Subcutaneous adipose tissue (tissue), 4 donors: Measurements from ENCODE around the gene TET2. TPM values are rescaled to one million over a fixed set of nuclear protein-coding genes. Genes with fewer than 3 reads are reported as not detected.

Experiments
- total RNA-seq, 4 donors: library from RNA; depleted of rRNA; stranded (reverse); fragments of >200 nt; gene quantifications; one replicate each; pipeline ENCODE4 v1.1.0, GENCODE V29; 2016
- TF ChIP-seq, protein P1 (sequence below): fragments of 450-650 bp; IDR thresholded peaks from one replicate; pipeline ENCODE4 v1.5.1; 2016; ENCODE audit warnings: low read depth, mild to moderate bottlenecking, control low read depth, antibody characterized with exemption, moderate library complexity

Gene TET2
- total RNA-seq, 4 donors from 2014 or later, result 20.5 to 35.4 (median 25.3) TPM

DNA sequence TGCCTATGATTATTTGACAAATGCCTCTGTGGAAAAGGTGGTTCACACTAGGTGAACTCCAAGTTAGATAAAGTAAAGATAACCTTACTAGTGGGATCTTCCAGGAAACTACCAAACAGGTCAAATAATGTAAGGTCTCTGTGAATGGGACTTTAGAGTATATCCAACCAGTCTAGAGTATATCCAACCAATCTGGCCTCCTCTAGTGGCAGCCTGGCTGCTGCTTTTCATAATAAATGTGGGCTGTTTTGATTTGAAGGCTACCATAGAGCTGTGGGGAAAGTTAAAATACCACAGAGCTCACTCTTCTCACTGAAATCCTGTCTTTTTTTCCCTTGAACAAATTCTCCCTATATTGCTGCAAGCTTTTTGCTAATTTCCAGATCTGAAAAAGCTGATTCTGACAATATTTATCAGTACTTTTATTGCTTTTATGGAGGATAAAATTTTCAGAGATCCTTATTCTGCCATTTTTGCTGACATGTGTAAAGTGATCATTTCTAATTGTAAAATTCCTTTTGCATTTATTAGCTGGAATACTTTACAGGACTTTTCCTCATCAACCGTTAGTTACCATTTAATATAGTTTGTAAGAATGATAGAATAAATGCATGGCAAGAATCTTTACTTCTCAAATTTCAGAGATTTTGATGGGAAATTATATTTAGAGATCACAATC is 111.3 kb downstream of the TET2 start:
- TF ChIP-seq, protein P1, sequence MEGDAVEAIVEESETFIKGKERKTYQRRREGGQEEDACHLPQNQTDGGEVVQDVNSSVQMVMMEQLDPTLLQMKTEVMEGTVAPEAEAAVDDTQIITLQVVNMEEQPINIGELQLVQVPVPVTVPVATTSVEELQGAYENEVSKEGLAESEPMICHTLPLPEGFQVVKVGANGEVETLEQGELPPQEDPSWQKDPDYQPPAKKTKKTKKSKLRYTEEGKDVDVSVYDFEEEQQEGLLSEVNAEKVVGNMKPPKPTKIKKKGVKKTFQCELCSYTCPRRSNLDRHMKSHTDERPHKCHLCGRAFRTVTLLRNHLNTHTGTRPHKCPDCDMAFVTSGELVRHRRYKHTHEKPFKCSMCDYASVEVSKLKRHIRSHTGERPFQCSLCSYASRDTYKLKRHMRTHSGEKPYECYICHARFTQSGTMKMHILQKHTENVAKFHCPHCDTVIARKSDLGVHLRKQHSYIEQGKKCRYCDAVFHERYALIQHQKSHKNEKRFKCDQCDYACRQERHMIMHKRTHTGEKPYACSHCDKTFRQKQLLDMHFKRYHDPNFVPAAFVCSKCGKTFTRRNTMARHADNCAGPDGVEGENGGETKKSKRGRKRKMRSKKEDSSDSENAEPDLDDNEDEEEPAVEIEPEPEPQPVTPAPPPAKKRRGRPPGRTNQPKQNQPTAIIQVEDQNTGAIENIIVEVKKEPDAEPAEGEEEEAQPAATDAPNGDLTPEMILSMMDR, result no peak

DNA sequence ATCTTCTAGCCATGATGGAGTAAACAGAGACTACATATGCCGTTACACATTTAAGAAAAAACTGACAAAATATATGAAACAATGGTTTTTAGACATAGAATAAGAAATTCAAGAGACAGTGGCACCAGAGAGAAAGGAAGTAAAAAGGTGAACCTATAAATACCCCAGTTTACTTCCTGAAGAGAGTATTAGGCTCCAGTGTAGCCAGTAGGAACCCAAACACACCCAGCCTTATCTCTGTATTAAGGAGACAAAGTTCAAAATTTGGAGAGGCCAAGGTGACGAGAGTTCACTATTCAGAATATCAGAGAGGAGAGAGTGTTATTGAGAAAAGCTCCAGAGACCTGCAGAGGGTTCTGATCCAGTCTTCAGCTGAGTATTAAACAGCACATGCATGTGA is 119.0 kb downstream of the TET2 start:
- TF ChIP-seq, protein P1, result no peak

DNA sequence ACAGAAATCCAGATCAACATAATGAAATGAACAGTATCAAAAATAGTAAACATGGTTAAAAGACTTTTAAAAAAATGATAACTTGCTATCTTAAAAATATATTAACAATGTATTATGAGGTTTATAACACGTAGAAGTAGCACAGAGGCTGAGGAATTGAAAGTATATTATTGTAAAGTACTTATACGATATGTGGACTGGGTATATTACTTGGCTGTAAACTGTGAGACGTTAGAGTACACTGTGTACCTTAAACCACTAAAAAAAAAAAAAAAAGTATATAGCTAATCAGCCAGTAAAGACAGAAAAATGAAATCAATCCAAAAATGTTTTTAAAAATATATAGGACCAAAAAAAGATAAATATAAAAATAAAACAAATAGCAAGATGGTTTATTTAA is 120.6 kb downstream of the TET2 start:
- TF ChIP-seq, protein P1, result no peak

DNA sequence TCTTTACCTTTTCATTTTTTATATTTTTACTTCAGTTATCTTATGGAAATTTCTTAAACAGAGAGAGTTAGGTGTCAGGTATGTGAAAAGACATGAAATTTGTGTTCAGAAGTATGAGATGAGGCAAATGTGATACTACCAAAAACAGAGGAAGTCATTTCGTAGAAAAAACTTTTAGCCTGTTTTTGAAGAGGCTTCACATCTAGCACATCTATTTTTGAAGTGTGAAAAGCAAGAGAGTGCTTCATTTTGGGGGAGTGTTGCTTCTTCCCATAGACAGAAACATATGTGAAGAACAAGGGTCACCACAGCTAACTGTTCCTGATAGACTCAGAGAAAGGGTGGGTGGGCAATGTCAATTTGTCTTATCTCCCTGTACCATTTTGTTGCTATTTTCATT is 125.3 kb downstream of the TET2 start:
- TF ChIP-seq, protein P1, result no peak

DNA sequence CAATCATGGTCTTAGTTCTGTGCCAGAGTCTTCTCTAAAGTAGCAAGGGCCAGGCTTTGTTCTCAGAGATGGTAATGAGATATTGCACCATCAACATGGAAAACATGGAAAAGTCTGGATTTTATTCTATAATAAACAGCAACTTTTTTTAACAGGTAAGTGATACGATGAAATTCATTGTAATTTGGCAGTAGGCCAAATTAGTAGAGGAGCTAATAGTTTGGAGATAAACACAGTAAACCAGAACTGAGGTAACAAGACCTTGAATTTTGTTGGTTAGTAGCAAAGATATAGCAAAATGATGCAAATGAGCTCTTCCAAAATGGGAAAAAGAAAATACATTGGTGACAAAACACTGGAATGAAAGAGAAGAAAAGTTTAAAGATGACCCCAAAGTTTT is 126.6 kb downstream of the TET2 start:
- TF ChIP-seq, protein P1, result no peak

DNA sequence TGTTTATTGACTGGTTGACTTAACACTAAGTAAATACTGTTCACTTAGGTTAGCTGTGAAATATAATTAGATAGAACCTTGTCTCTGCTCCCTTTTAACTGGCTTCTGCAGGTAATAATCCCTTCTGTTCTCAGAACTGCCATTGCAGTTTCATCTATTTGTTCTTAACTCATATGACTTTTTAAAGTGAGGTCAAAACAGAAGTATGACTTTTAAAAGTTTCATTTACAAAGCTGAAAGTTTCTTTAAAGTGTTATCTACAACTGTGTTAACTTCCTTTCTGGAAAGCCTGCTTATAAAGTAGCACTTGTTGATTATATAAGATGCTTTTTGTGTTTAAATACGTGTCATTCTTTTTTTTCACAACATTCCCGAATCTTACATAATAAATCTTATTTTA is 127.4 kb downstream of the TET2 start:
- TF ChIP-seq, protein P1, result no peak

DNA sequence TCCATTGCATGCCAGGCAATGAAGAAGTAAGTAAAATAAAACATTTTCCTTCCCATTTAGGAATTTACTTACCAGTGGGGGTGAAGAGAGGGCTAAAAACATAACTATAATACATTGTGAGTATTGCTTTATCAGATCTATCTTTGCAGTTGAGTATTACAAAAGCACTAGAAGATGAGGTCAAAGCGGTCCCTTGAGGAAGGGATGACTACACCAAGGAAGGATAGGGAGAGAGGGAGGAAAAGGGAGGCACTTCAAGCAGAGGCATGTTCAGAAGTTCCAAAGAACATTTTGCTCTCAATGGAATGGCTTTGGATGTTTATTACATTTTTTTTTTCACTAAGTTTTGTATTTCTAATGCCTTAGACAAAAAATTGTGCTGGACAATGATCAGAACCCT is 127.8 kb downstream of the TET2 start:
- TF ChIP-seq, protein P1, result no peak
